MCF 10A (cell line): ENCODE measurements around the gene TMEM181. TPM values are rescaled to one million over a fixed set of nuclear protein-coding genes. Genes with fewer than 3 reads are reported as not detected.
A peak's percentile ranks its signal among the peaks of the same experiment; 100 is the strongest.

Experiments used
- BruUV-seq: library from RNA; stranded (reverse); fragments of 400-500 nt; replicated peaks from 2 replicates; lab custom pipeline; 2021; lab: Mats Ljungman, UMichigan
- CTCF ChIA-PET: fragments of 300-600 bp; sonication (Branson Sonifier 250); formaldehyde crosslinking; extraction: SDS; loops from one replicate; lab custom pipeline; 2021; ENCODE audit warnings: antibody characterized with exemption, inconsistent platforms; lab: Yijun Ruan, JAX
- POLR2A ChIA-PET: fragments of 300-600, 350-650 bp; sonication (Branson Sonifier 250); formaldehyde crosslinking; extraction: SDS; loops from one replicate; lab custom pipeline; 2020; ENCODE audit warnings: antibody characterized with exemption, inconsistent platforms; lab: Yijun Ruan, JAX
- DNase-seq: peaks from one replicate; pipeline ENCODE4 v3.0.0-alpha.2; 2018; ENCODE audit not compliant: unreplicated experiment
- H3K27ac Mint-ChIP-seq: one replicate; pipeline ENCODE4 v1.8.0; 2022; ENCODE audit warnings: mild to moderate bottlenecking, low read depth, mixed read lengths; ENCODE audit not compliant: unreplicated experiment
- H3K27me3 Mint-ChIP-seq: one replicate; pipeline ENCODE4 v1.8.0; 2022; ENCODE audit warnings: mixed read lengths; ENCODE audit not compliant: insufficient read depth, unreplicated experiment
- H3K36me3 Mint-ChIP-seq: one replicate; pipeline ENCODE4 v1.8.0; 2022; ENCODE audit warnings: mild to moderate bottlenecking, moderate library complexity, mixed read lengths; ENCODE audit not compliant: insufficient read depth, unreplicated experiment
- H3K4me1 Mint-ChIP-seq: one replicate; pipeline ENCODE4 v1.8.0; 2022; ENCODE audit warnings: mixed read lengths; ENCODE audit not compliant: insufficient read depth, unreplicated experiment
- H3K4me3 Mint-ChIP-seq: one replicate; pipeline ENCODE4 v1.8.0; 2022; ENCODE audit warnings: mild to moderate bottlenecking, moderate library complexity, mixed read lengths; ENCODE audit not compliant: unreplicated experiment
- H3K9me3 Mint-ChIP-seq: one replicate; pipeline ENCODE4 v1.8.0; 2022; ENCODE audit warnings: mixed read lengths; ENCODE audit not compliant: unreplicated experiment
- intact Hi-C: fragments of 100-400 bp; cut with micrococcal nuclease; formaldehyde crosslinking; loops from 2 replicates; pipeline ENCODE4 v1.14.1; 2022
- total RNA-seq: library from RNA; stranded (reverse); gene quantifications from 2 replicates; pipeline ENCODE4 v1.2.3, GENCODE V29; 2022
- TF ChIP-seq, protein P1 (sequence below): fragments of 200-600 bp; IDR thresholded peaks from one replicate; pipeline ENCODE4 v1.8.0; 2022; ENCODE audit warnings: antibody characterized with exemption, mild to moderate bottlenecking; ENCODE audit not compliant: unreplicated experiment

TMEM181 gene
- total RNA-seq, 1 experiment from 2014 or later: 25.3 TPM

DNA sequence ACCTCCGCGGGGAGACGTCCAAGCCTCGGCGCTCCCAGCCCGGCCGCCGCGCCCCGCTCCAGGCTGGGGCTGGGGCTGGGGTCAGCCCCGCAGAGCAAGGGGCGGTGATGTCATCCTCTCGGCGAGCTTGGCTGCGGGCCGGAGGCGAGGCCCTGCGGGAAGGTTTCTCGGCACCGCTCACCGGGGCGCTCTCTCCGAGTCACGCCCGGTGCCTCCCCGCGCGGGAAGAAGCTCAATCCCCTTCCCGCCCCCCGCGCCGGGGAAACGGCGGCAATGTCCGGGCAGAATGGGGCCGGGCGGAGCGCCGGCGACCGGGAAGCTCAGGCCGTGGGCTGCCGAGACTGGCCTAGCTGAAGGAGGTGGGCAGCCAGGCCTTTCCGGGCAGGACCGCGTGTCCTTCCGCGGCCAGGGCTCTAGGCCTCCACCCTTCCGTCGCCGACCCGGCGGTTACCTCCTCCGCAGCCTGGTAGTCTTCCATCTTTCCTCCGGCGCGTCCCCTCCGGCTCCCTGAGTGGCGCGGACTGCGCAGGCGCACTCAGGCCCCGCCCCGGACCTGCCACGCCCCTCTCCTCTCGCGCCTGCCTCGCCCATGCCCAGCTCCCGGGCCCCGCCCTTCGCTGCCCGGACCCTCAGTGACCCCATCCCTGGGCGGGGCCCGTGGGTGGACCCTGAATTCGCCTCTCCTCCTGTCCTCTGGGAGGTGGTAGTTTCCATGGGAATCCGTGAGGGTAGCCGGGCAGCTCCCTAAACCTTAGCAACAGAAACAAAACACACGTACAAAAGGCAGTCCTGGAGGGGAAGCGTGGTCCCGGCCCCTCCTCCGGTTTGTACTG lies 84.6 kb downstream of the TMEM181 start, which contains the start of gene DYNLT1:
Gene DYNLT1 (minus strand): TSS at position 513 of the 833 bp plus-strand sequence. CDS start 35 bp downstream, at position 478.
- Mint-ChIP-seq H3K4me1 (peaks cover 55% of the 10 kb centered on the region), H3K27me3 (no peaks in the 10 kb centered on the region), H3K27ac (peak within 1 kb of the TSS; percentile 94), H3K36me3 (peaks cover 27% of the 10 kb centered on the region), H3K9me3 (no peaks in the 10 kb centered on the region), H3K4me3 (peak within 1 kb of the TSS; percentile 93)
- BruUV-seq: no TSS peak
- POLR2A ChIA-PET: interaction anchor here (0.6 to 6.9 kb wide), 34 partner anchors 10 to 1085 kb away, joined by 3 to 41 read pairs (median 4); partner anchors contain the start of genes RSPH3 and TMEM181
- DNase-seq: peak; percentile 90
- CTCF ChIA-PET: interaction anchor here (0.5 to 4.5 kb wide), 11 partner anchors 15 to 1787 kb away, joined by 3 to 36 read pairs (median 5); no protein-coding TSS in a partner anchor
- intact Hi-C loops: loop anchor here (1.0 kb wide), 1 partner anchor 47 kb away; no protein-coding TSS in a partner anchor
- TF ChIP-seq, protein P1, sequence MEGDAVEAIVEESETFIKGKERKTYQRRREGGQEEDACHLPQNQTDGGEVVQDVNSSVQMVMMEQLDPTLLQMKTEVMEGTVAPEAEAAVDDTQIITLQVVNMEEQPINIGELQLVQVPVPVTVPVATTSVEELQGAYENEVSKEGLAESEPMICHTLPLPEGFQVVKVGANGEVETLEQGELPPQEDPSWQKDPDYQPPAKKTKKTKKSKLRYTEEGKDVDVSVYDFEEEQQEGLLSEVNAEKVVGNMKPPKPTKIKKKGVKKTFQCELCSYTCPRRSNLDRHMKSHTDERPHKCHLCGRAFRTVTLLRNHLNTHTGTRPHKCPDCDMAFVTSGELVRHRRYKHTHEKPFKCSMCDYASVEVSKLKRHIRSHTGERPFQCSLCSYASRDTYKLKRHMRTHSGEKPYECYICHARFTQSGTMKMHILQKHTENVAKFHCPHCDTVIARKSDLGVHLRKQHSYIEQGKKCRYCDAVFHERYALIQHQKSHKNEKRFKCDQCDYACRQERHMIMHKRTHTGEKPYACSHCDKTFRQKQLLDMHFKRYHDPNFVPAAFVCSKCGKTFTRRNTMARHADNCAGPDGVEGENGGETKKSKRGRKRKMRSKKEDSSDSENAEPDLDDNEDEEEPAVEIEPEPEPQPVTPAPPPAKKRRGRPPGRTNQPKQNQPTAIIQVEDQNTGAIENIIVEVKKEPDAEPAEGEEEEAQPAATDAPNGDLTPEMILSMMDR: no peak

GRCh38 chr6:158645064-158646022 lies 85.5 kb downstream of the TMEM181 start:
- peak overlapping the region; percentile 94 for H3K27ac Mint-ChIP-seq
- CTCF ChIA-PET: interaction anchor here (0.5 to 4.5 kb wide), 13 partner anchors 14 to 1786 kb away, joined by 3 to 36 read pairs (median 3); no protein-coding TSS in a partner anchor
- H3K36me3 Mint-ChIP-seq: peaks cover 18% of the 10 kb centered on the region
- BruUV-seq: TSS peak; percentile 91
- no peak for DNase-seq
- TF ChIP-seq, protein P1: no peak
- intact Hi-C loops: no loop called here
- POLR2A ChIA-PET: interaction anchor here (0.6 to 6.9 kb wide), 26 partner anchors 14 to 1084 kb away, joined by 3 to 41 read pairs (median 5); partner anchors contain the start of genes RSPH3 and TMEM181
- H3K4me3 Mint-ChIP-seq: peak overlapping the region; percentile 93
- H3K4me1 Mint-ChIP-seq: peaks cover 57% of the 10 kb centered on the region
- H3K27me3 Mint-ChIP-seq: no peaks in the 10 kb centered on the region
- no peaks in the 10 kb centered on the region for H3K9me3 Mint-ChIP-seq

DNA sequence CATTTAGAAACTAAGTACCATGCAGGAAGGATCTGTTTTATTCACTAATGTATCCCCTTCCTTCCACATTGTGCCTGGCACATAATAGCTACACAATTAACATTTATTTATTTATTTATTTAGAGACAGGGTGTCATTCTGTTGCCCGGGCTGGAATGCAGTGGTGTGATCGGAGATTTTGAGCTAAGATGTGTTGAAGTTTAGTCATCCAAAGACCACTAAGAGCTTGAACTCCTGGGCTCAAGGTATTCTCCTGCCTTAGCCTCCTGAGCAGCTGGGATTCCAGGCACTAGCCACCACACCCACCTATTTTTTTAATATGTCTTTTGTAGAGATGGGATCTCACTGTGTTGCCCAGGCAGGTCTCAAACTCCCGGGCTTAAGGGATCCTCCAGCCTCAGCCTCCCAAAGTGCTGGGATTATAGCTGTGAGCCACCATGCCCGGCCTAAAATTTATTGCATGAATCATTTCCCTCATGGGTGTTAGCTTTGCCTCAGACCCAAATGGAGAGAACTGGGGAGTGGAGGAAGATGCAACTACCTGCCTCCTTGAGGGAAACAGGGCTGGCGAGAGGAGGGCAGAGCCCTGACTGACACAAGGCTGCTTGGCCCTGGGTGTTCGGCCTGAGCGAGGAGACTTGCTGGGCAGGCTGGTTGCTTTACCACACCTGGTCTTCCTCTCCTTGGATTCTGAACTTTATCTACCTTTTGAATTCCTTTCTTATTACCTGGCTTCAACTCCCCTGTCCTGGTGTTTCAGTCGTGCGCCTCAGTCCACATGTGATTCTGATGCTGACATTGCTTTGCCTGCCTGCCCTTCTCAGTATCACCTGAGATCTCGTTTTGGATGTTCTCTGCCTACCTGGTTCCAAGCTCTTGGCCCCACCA lies 86.4 kb downstream of the TMEM181 start:
- Mint-ChIP-seq H3K27me3 (no peaks in the 10 kb centered on the region), H3K9me3 (no peaks in the 10 kb centered on the region), H3K4me3 (no peak overlapping the region), H3K27ac (no peak overlapping the region), H3K4me1 (peaks cover 47% of the 10 kb centered on the region), H3K36me3 (peaks cover 10% of the 10 kb centered on the region)
- BruUV-seq: no TSS peak
- TF ChIP-seq, protein P1: no peak
- intact Hi-C loops: no loop called here
- DNase-seq: no peak
- POLR2A ChIA-PET: interaction anchor here (1.4 to 6.9 kb wide), 7 partner anchors 16 to 460 kb away, joined by 4 to 41 read pairs (median 8); partner anchors contain the start of gene RSPH3
- CTCF ChIA-PET: interaction anchor here (0.5 to 4.5 kb wide), 9 partner anchors 18 to 450 kb away, joined by 3 to 36 read pairs (median 3); no protein-coding TSS in a partner anchor
